NT2/D1 (cell line): Measurements from ENCODE around the gene HOXC12.

Experiments used
- DNase-seq: peaks from one replicate; pipeline ENCODE4 v3.0.0-alpha.2; 2011; ENCODE audit warnings: low read depth, low spot score
- H3K27me3 ChIP-seq: 2 replicates; pipeline ENCODE4 v1.6.0; 2011; ENCODE audit warnings: mild to moderate bottlenecking; ENCODE audit not compliant: insufficient read length, insufficient read depth
- H3K36me3 ChIP-seq: 2 replicates; pipeline ENCODE4 v1.6.1; 2011; ENCODE audit warnings: mild to moderate bottlenecking, low read length, mixed read lengths; ENCODE audit not compliant: insufficient read depth, insufficient read length
- H3K4me1 ChIP-seq: 2 replicates; pipeline ENCODE4 v1.5.1; 2011; ENCODE audit not compliant: insufficient read depth, insufficient read length
- H3K4me3 ChIP-seq: 2 replicates; pipeline ENCODE4 v1.5.1; 2011; ENCODE audit warnings: low read depth; ENCODE audit not compliant: insufficient read length
- H3K9ac ChIP-seq: 2 replicates; pipeline ENCODE4 v1.6.0; 2011; ENCODE audit warnings: low read depth; ENCODE audit not compliant: insufficient read length
- H3K9me3 ChIP-seq: 2 replicates; pipeline ENCODE4 v1.5.1; 2011; ENCODE audit warnings: mild to moderate bottlenecking, low read length; ENCODE audit not compliant: insufficient read depth
- SUZ12 ChIP-seq: IDR thresholded peaks from 2 replicates; pipeline ENCODE4 v1.6.1; 2011; ENCODE audit not compliant: insufficient read length, insufficient read depth; ENCODE audit errors: extremely low read depth
- YY1 ChIP-seq: IDR thresholded peaks from 2 replicates; pipeline ENCODE4 v1.6.1; 2011; ENCODE audit not compliant: insufficient read length, insufficient read depth
- ZNF274 ChIP-seq: IDR thresholded peaks from 2 replicates; pipeline ENCODE4 v1.6.1; 2011; ENCODE audit warnings: mild to moderate bottlenecking, low read depth, low read length

Gene HOXC12

DNA sequence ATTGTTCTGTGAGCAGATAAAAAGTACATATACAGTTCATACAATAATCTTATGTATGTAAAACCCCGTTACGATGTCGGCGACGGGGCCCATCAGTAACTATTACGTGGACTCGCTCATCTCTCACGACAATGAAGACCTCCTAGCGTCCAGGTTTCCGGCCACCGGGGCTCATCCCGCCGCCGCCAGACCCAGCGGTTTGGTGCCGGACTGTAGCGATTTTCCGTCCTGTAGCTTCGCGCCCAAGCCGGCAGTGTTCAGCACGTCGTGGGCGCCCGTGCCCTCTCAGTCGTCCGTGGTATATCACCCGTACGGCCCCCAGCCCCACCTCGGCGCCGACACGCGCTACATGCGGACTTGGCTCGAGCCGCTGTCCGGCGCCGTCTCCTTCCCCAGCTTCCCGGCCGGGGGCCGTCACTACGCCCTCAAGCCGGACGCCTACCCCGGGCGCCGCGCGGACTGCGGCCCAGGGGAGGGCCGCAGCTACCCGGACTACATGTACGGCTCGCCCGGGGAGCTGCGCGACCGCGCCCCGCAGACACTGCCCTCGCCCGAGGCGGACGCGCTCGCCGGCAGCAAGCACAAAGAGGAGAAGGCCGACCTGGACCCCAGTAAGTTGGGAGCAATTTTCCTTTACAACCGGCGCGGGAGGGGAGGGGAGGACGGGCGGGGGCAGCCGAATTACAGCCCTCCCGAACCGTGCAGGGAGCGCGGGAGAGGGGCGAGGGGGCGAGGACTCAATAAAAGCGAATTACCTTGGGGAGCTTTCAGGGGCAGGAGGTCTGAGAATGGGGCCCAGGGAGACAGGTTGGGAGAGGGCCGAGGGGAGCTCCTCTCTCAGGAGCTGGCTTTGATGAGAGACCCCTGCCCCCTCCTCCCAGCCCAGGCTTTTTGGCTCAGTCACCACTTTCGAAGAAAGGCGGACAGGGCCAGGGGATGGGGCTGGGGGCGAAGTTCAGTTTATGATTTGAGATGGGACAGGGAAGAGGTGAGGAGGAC, 45.7 kb downstream of the HOXC12 start, which contains the start of gene HOXC9:
HOXC9 (plus strand) TSS at position 46 of the 999 bp plus-strand sequence; CDS start at position 74, 28 bp downstream.
- peak within 1 kb of the TSS; percentile 42 for H3K4me3 ChIP-seq
- H3K27me3 ChIP-seq: peaks cover 100% of the 10 kb centered on the region
- TF ChIP-seq YY1 (no peak), SUZ12 (peak; percentile 99)
- no peaks in the 10 kb centered on the region for H3K36me3 ChIP-seq
- no peaks in the 10 kb centered on the region for H3K9me3 ChIP-seq
- H3K9ac ChIP-seq: peak within 1 kb of the TSS; percentile 24
- peaks cover 21% of the 10 kb centered on the region for H3K4me1 ChIP-seq
- DNase-seq: no peak

GRCh38 chr12:54001283-54002187, 46.8 kb downstream of the HOXC12 start:
- no peak for TF ChIP-seq ZNF274
- TF ChIP-seq SUZ12: no peak
- TF ChIP-seq YY1: no peak
- no peak for DNase-seq
- Histone ChIP-seq H3K4me3 (no peak overlapping the region), H3K36me3 (no peaks in the 10 kb centered on the region), H3K9ac (no peak overlapping the region), H3K4me1 (peaks cover 15% of the 10 kb centered on the region), H3K9me3 (no peaks in the 10 kb centered on the region), H3K27me3 (peaks cover 100% of the 10 kb centered on the region)

DNA sequence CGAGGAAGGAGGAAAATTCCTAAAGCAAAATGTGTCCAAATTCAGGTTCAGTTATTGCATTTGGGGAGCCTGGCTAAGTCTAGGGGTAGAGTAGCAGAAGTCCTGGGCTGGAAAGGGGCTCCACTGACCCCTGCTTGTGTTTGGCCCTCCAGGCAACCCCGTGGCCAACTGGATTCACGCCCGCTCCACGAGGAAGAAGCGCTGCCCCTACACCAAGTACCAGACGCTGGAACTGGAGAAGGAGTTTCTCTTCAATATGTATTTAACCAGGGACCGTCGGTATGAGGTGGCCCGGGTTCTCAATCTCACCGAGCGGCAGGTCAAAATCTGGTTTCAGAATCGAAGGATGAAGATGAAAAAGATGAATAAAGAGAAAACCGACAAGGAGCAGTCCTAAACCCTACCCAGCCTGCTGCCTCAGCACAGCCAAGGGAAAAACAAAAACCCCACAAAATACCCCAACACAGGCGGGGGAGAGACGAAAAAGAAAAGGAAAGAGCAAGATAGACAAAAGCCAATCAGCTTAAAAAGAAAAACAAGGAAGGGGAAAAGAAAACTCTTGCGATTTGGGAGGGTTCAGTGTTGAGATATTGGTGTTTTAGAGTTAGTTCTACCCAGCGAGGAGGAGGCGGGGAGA, 47.7 kb downstream of the HOXC12 start:
- no peaks in the 10 kb centered on the region for H3K9me3 ChIP-seq
- TF ChIP-seq ZNF274 (no peak), SUZ12 (no peak), YY1 (no peak)
- no peak overlapping the region for H3K9ac ChIP-seq
- peaks cover 13% of the 10 kb centered on the region for H3K4me1 ChIP-seq
- H3K36me3 ChIP-seq: no peaks in the 10 kb centered on the region
- H3K27me3 ChIP-seq: peaks cover 100% of the 10 kb centered on the region
- DNase-seq: no peak
- no peak overlapping the region for H3K4me3 ChIP-seq

DNA sequence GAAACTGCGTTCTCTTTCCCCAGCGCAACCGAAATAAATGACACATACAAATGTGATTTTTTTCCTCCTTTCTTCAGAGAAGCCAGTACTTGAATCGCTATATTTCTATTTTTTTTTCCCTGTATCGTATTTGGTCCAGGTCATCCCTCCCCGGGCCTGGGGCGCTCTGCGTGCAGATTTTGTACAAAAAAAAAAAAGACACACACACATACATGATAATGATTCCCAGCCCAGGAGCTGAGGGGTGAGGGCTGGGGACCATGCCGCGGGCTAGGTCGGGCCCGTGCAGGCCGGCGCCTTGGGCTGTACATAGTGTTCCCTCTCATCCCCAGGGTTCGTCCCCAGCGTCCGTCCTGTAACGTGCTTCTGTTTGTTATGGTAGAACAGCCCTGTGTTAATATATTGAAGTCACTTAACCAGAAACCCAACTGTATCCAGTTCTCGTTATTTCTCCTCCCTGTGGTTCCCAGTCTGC, 48.2 kb downstream of the HOXC12 start:
- no peak for DNase-seq
- H3K9ac ChIP-seq: no peak overlapping the region
- H3K4me3 ChIP-seq: no peak overlapping the region
- H3K4me1 ChIP-seq: peaks cover 12% of the 10 kb centered on the region
- TF ChIP-seq SUZ12: no peak
- no peak for TF ChIP-seq ZNF274
- no peak for TF ChIP-seq YY1
- H3K36me3 ChIP-seq: no peaks in the 10 kb centered on the region
- peaks cover 100% of the 10 kb centered on the region for H3K27me3 ChIP-seq
- H3K9me3 ChIP-seq: no peaks in the 10 kb centered on the region

DNA sequence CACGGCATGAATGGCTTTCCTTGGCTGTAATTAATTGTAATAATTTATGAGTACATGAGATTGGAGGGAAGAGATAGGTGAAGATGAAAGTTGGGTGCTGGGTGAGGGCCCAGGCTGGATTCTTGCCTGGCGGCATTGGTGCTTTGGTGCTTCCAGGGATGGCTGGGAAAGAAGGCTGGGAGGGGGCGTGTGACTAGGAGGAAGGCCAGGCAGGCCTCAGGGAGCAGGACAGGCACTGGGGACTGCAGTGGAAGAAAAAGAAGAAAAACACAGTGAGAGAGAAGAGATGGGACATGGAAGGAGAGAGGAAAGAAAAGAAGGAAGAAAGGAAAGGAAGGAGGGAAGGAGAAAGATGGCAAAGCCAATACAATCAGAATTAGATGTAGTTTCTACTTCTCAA, 48.9 kb downstream of the HOXC12 start:
- Histone ChIP-seq H3K4me1 (peaks cover 8% of the 10 kb centered on the region), H3K36me3 (no peaks in the 10 kb centered on the region), H3K4me3 (no peak overlapping the region), H3K9ac (no peak overlapping the region), H3K9me3 (no peaks in the 10 kb centered on the region), H3K27me3 (peaks cover 99% of the 10 kb centered on the region)
- TF ChIP-seq YY1 (no peak), SUZ12 (no peak), ZNF274 (no peak)
- DNase-seq: no peak

DNA sequence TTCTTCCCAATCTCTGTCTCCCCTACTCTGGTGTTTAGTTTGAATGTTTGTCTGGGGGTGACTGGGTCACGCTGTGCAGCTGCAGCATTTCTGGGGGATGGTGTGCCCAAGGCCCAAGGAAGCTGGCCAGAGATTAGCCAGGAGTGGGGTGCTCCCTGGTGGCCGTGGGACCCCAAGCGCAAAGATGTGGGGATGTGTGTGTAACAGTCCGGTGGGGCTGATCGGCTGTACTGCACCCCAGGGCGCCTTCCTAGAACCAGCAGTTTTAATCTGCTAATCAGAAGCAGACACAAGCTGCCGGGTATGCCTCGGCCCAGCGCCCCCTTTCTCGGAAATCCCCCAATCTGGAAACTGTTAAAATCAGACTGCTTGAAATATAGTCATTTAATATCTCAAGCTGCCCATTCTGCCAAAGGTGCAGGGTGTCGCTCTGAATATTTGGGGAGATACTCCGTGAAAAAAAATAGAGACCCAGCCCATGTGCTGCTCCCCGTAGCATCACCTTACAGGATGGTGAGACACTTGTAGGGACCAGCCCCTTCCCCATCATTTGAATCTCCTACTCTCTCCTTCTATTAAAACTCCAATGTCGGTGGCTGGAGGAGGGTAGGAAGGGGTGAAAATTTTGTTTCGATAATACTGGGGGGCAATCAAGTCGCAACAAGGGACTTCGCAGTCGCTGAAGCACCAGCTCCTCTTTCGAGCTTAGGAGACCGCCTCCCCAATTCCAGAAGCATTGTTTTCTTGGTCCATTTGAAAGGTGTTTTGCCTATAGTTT, 49.5 kb downstream of the HOXC12 start:
- no peak overlapping the region for H3K4me3 ChIP-seq
- peaks cover 8% of the 10 kb centered on the region for H3K4me1 ChIP-seq
- no peak for DNase-seq
- H3K36me3 ChIP-seq: no peaks in the 10 kb centered on the region
- TF ChIP-seq ZNF274 (no peak), SUZ12 (no peak), YY1 (no peak)
- peaks cover 97% of the 10 kb centered on the region for H3K27me3 ChIP-seq
- H3K9me3 ChIP-seq: no peaks in the 10 kb centered on the region
- no peak overlapping the region for H3K9ac ChIP-seq
